GM12864 (cell line): ENCODE data around the gene LPCAT3.

Experiments used
- DNase-seq: peaks from one replicate; pipeline ENCODE4 v3.0.0-alpha.2; 2011; ENCODE audit warnings: low read depth
- H3K4me3 ChIP-seq: 2 replicates; pipeline ENCODE4 v1.5.1; 2011; ENCODE audit warnings: mild to moderate bottlenecking, low read depth, low read length, control low read depth
- TF ChIP-seq, protein P1 (sequence below): IDR thresholded peaks from 2 replicates; pipeline ENCODE4 v1.5.1; 2011; ENCODE audit warnings: low read depth, mild to moderate bottlenecking, moderate library complexity, low read length, control low read depth, inconsistent platforms; ENCODE audit errors: missing control alignments

LPCAT3 gene

GRCh38 chr12:6996040-6996441, 22.2 kb downstream of the LPCAT3 start:
- no peak for DNase-seq
- TF ChIP-seq, protein P1, sequence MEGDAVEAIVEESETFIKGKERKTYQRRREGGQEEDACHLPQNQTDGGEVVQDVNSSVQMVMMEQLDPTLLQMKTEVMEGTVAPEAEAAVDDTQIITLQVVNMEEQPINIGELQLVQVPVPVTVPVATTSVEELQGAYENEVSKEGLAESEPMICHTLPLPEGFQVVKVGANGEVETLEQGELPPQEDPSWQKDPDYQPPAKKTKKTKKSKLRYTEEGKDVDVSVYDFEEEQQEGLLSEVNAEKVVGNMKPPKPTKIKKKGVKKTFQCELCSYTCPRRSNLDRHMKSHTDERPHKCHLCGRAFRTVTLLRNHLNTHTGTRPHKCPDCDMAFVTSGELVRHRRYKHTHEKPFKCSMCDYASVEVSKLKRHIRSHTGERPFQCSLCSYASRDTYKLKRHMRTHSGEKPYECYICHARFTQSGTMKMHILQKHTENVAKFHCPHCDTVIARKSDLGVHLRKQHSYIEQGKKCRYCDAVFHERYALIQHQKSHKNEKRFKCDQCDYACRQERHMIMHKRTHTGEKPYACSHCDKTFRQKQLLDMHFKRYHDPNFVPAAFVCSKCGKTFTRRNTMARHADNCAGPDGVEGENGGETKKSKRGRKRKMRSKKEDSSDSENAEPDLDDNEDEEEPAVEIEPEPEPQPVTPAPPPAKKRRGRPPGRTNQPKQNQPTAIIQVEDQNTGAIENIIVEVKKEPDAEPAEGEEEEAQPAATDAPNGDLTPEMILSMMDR, result no peak

GRCh38 chr12:6987956-6988553, 30.2 kb downstream of the LPCAT3 start:
- DNase-seq, result no peak
- no peak overlapping the region for H3K4me3 ChIP-seq
- TF ChIP-seq, protein P1, result no peak

More at GRCh38 chr12:6996040-6996441, 22.2 kb downstream of the LPCAT3 start:
- H3K4me3 ChIP-seq, result no peak overlapping the region

DNA sequence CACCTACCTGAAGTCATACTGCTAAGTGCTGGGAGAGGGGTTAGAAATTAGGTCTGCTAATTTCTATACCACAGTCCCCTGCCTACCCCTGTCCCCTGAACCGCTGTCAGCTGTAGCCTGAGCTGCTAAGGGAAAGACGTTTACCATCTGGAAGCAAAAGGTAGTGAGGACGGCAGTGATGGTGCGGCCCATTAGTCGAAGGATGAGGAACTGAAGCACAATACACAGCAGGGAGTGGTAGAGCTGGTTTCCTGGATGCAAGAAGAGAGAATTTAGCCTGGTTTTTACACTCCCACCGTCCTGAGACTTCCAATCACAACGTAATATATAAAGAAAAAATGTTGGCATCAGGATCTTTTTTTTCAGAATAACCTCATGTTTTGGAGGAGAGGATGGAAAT, 35.7 kb downstream of the LPCAT3 start:
- H3K4me3 ChIP-seq, result no peak overlapping the region
- TF ChIP-seq, protein P1, result no peak
- DNase-seq, result no peak

- no peak for DNase-seq
- TF ChIP-seq, protein P1, result no peak
- H3K4me3 ChIP-seq, result no peak overlapping the region
These were observed 36.9 kb downstream of the LPCAT3 start for GRCh38 chr12:6981152-6982052.

DNA sequence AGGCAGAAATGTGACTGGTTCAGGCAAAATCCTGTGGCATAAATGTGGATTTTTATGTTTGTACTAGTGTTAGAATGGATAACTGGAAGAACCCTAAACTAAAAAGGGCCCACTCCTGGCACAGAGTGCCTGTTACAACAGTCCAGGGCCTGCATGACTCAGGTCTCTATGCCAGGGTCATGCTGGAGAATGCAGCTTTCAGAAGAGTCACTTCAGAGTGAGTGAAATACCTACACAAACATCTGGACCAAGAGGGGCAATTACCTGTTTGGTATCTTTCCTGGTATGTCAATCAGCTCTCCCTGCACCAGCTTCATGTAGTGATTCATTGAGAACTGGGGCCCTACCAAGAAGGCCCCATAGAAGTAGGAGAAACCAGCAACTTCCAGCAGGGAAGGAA, 37.5 kb downstream of the LPCAT3 start:
- TF ChIP-seq, protein P1, result no peak
- no peak for DNase-seq
- H3K4me3 ChIP-seq, result no peak overlapping the region

DNA sequence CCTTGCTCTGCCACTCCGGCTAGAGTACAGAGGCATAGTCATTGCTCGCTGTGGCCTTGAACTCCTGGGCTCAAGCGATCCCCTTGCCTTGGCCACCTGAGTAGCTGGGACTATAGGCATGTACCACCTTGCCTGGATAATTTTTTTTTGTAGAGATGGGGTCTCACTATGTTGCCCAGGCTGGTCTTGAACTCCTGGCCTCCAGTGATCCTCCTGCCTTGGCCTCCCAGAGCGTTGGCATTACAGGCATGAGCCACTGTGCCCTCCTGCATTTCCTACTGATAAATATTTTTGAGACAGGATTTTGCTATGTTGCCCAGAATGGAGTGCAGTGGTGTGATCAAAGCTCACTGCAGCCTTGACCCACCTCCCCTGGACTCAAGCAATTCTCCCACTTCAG, 38.2 kb downstream of the LPCAT3 start:
- TF ChIP-seq, protein P1, result no peak
- no peak overlapping the region for H3K4me3 ChIP-seq
- DNase-seq, result no peak
